DMS 273 (cell line): Measurements from ENCODE around the gene TIMP3.
"Not testable (repeated sequence)": the region's sequence is repeated elsewhere in the genome, so short reads cannot be mapped to it uniquely, and the experiment has no call there.

ENCODE experiments used
- DNase-seq: peaks from one replicate; lab custom pipeline; 2025; ENCODE audit not compliant: unreplicated experiment; lab: John Stamatoyannopoulos, UW

The TIMP3 gene

GRCh38 chr22:32801537-32802236 lies at the start of gene TIMP3:
Gene TIMP3 (plus strand): TSS chr22:32801705. CDS start chr22:32802002, 297 bp downstream.
- DNase-seq: peak; percentile 87

GRCh38 chr22:32752326-32752725 lies 49.2 kb upstream of the TIMP3 start:
- no peak for DNase-seq

GRCh38 chr22:32752816-32753520 lies 48.5 kb upstream of the TIMP3 start:
- no peak for DNase-seq

GRCh38 chr22:32753591-32753990 lies 47.9 kb upstream of the TIMP3 start:
- no peak for DNase-seq

GRCh38 chr22:32754413-32755041 lies 47.0 kb upstream of the TIMP3 start:
- DNase-seq: no peak

- DNase-seq: not testable (repeated sequence)
Measured at GRCh38 chr22:32757086-32757762, 44.3 kb upstream of the TIMP3 start.

- no peak for DNase-seq
Measured at GRCh38 chr22:32758866-32759385, 42.6 kb upstream of the TIMP3 start.

GRCh38 chr22:32760396-32760795 lies 41.1 kb upstream of the TIMP3 start:
- DNase-seq: no peak

- DNase-seq: no peak
Measured at GRCh38 chr22:32760815-32761214, 40.7 kb upstream of the TIMP3 start.

- DNase-seq: no peak
Measured at GRCh38 chr22:32761251-32761903, 40.1 kb upstream of the TIMP3 start.

- DNase-seq: no peak
Measured at GRCh38 chr22:32764330-32765131, 37.0 kb upstream of the TIMP3 start.

GRCh38 chr22:32765132-32765618 lies 36.3 kb upstream of the TIMP3 start:
- no peak for DNase-seq

GRCh38 chr22:32771756-32772155 lies 29.7 kb upstream of the TIMP3 start:
- no peak for DNase-seq

- DNase-seq: peak; percentile 16
Measured at GRCh38 chr22:32775957-32776356, 25.5 kb upstream of the TIMP3 start.

GRCh38 chr22:32776397-32776796 lies 25.1 kb upstream of the TIMP3 start:
- no peak for DNase-seq

GRCh38 chr22:32776802-32777201 lies 24.7 kb upstream of the TIMP3 start:
- no peak for DNase-seq

GRCh38 chr22:32777987-32778386 lies 23.5 kb upstream of the TIMP3 start:
- DNase-seq: no peak

GRCh38 chr22:32780726-32781310 lies 20.7 kb upstream of the TIMP3 start:
- DNase-seq: no peak

GRCh38 chr22:32781695-32782094 lies 19.8 kb upstream of the TIMP3 start:
- no peak for DNase-seq
